HEK293T (cell line): ENCODE results near the gene SLC26A8.

Experiments used
- BHLHE40 ChIP-seq: fragments of 450-650 bp; IDR thresholded peaks from 2 replicates; pipeline ENCODE4 v1.6.1; 2016; ENCODE audit warnings: mild to moderate bottlenecking, moderate library complexity, borderline replicate concordance
- CTBP1 ChIP-seq: fragments of 450-650 bp; IDR thresholded peaks from 2 replicates; pipeline ENCODE4 v1.6.1; 2016; ENCODE audit warnings: borderline replicate concordance
- FOXK2 ChIP-seq: fragments of 450-650 bp; IDR thresholded peaks from 2 replicates; pipeline ENCODE4 v1.6.1; 2016; ENCODE audit warnings: mild to moderate bottlenecking
- FOXM1 ChIP-seq: fragments of 450-650 bp; IDR thresholded peaks from 2 replicates; pipeline ENCODE4 v1.6.1; 2017; ENCODE audit warnings: mild to moderate bottlenecking, borderline replicate concordance
- HDGF ChIP-seq: fragments of 450-650 bp; IDR thresholded peaks from 2 replicates; pipeline ENCODE4 v1.6.1; 2017; ENCODE audit warnings: antibody characterized with exemption, borderline replicate concordance
- LEF1 ChIP-seq: fragments of 450-650 bp; IDR thresholded peaks from 2 replicates; pipeline ENCODE4 v1.6.1; 2017; ENCODE audit warnings: mild to moderate bottlenecking, borderline replicate concordance
- NFRKB ChIP-seq: fragments of 450-650 bp; IDR thresholded peaks from 2 replicates; pipeline ENCODE4 v1.6.1; 2016; ENCODE audit warnings: mild to moderate bottlenecking, moderate library complexity
- SP1 ChIP-seq: fragments of 450-650 bp; IDR thresholded peaks from 2 replicates; pipeline ENCODE4 v1.6.1; 2017
- SUZ12 ChIP-seq: fragments of 450-650 bp; IDR thresholded peaks from 2 replicates; pipeline ENCODE4 v1.6.1; 2016; ENCODE audit warnings: mild to moderate bottlenecking
- ZNF384 ChIP-seq: fragments of 450-650 bp; IDR thresholded peaks from 2 replicates; pipeline ENCODE4 v1.6.1; 2016
- TF ChIP-seq, protein P1 (sequence below): fragments of 450-650 bp; IDR thresholded peaks from 2 replicates; pipeline ENCODE4 v1.6.1; 2016

GRCh38 chr6:36072681-36073080 lies 48.2 kb upstream of the SLC26A8 start:
- no peak for TF ChIP-seq ZNF384
- no peak for TF ChIP-seq SP1
- no peak for TF ChIP-seq HDGF
- TF ChIP-seq BHLHE40, result no peak
- TF ChIP-seq FOXM1, result no peak
- no peak for TF ChIP-seq NFRKB
- TF ChIP-seq CTBP1, result no peak
- TF ChIP-seq FOXK2, result no peak
- no peak for TF ChIP-seq SUZ12
- TF ChIP-seq, protein P1, sequence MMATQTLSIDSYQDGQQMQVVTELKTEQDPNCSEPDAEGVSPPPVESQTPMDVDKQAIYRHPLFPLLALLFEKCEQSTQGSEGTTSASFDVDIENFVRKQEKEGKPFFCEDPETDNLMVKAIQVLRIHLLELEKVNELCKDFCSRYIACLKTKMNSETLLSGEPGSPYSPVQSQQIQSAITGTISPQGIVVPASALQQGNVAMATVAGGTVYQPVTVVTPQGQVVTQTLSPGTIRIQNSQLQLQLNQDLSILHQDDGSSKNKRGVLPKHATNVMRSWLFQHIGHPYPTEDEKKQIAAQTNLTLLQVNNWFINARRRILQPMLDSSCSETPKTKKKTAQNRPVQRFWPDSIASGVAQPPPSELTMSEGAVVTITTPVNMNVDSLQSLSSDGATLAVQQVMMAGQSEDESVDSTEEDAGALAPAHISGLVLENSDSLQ, result no peak
- no peak for TF ChIP-seq LEF1
